ENCODE data around the gene EML4.
A peak's percentile ranks its signal among the peaks of the same experiment; 100 is the strongest.

EML4 gene

DNA sequence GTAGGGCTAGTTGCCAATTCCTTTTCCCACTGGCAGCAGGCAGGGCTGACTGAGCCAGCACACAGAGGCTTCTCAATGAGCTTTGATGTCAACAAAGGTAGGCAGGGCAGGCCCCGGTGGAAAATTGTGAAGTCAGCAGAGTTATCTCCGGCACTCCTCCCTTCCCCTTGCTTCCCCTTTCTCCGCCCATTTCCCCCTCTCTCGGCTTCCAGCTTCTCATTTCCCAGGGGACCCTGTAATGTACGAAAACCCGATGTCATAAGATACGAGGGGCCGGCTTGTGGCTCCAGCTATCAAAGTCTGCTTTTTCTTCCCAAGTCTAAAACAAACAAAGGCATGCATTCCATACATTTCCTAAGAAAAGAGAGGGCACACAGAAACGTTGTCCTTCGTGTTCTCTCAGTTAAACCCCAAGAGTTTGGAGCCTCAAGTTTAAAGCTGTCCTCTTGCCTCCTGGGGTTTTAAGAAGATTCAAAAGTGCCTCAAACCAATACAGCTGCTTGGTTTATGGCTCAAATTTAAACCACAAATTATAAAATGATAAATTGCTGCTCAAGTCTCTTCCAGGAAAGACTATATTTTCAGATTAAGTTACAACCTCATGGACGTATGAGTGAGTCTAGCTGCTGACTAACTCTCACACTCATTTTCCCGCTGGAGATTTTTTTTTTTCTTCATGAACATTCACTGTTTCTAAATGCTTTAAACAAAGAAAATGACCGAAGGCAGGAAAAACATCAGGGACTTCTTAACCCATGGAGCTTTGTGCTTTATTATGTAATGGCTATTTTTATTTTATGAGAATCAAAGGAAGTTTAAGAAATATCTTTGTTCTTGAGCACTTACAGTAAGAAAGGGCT, 27.2 kb upstream of the EML4 start:
- H3K4me3 ChIP-seq (ENCODE audit: low read length) = peak overlapping the region; percentile 48
- no peak for TF ChIP-seq CTCF (conservative IDR thresholded peaks at IDR 0.05; ENCODE audit: low read length)
- DNase-seq (ENCODE audit: low read depth) = peak; percentile 87

- peak overlapping the region; percentile 21 for H3K4me3 ChIP-seq (ENCODE audit: low read length)
- DNase-seq (ENCODE audit: low read depth) = no peak
- TF ChIP-seq CTCF (conservative IDR thresholded peaks at IDR 0.05; ENCODE audit: low read length) = no peak
These were observed 26.5 kb upstream of the EML4 start for GRCh38 chr2:42142547-42143184.

DNA sequence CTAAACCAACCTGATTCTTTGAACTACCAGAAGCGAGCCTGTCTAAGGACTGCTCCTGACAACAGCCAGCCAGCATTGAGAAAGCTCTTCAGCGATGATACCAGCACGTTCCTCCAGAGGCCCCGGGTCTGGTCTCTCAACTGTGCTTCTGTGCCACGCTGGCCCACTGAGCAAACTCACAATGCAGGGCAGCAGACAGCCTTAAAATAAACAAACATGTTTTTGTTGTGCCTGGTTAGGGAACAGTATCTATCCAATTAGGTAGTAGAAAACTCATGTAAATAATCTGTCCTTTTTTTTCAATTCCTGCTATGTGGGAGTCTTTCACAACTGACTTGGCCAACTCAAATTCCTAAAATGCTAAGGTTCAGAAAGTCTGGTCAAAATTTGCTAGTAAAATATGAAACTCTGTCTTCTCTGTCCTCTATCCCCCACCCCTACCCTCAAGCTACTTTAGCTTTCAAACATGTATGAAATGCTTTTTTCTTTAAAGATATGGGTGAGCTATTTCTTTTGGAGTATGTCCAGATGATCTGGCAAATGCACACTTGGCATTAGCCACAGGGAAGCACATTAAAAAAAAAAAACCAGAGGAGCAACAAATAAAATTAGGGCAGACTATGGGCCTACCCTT, 21.4 kb upstream of the EML4 start:
- H3K4me3 ChIP-seq (ENCODE audit: low read length) = peak overlapping the region; percentile 7; the same call in 1 of the 2 replicates
- peak; percentile 15; the same call in 1 of the 2 replicates for TF ChIP-seq CTCF (conservative IDR thresholded peaks at IDR 0.05; ENCODE audit: low read length)
- peak; percentile 89 for DNase-seq (ENCODE audit: low read depth)

GRCh38 chr2:42150159-42150558, 19.0 kb upstream of the EML4 start:
- no peak for DNase-seq (ENCODE audit: low read depth)
- no peak overlapping the region for H3K4me3 ChIP-seq (ENCODE audit: low read length)
- TF ChIP-seq CTCF (conservative IDR thresholded peaks at IDR 0.05; ENCODE audit: low read length) = no peak

GRCh38 chr2:42153944-42154581, 15.1 kb upstream of the EML4 start:
- H3K4me3 ChIP-seq (ENCODE audit: low read length) = no peak overlapping the region

GRCh38 chr2:42156721-42157120, 12.4 kb upstream of the EML4 start:
- no peak overlapping the region for H3K4me3 ChIP-seq (ENCODE audit: low read length)
- TF ChIP-seq CTCF (conservative IDR thresholded peaks at IDR 0.05; ENCODE audit: low read length) = no peak
- DNase-seq (ENCODE audit: low read depth) = no peak

More at GRCh38 chr2:42153944-42154581, 15.1 kb upstream of the EML4 start:
- no peak for TF ChIP-seq CTCF (conservative IDR thresholded peaks at IDR 0.05; ENCODE audit: low read length)
- DNase-seq (ENCODE audit: low read depth) = no peak
